Measurements from ENCODE around the gene SOD2. TPM values are rescaled to one million over a fixed set of nuclear protein-coding genes. Genes with fewer than 3 reads are reported as not detected.

The SOD2 gene
- total and polyA plus RNA-seq, 2 donors (not counting 1 experiment from before 2014, with no cell fraction given) = 66.0 to 94.7 TPM

DNA sequence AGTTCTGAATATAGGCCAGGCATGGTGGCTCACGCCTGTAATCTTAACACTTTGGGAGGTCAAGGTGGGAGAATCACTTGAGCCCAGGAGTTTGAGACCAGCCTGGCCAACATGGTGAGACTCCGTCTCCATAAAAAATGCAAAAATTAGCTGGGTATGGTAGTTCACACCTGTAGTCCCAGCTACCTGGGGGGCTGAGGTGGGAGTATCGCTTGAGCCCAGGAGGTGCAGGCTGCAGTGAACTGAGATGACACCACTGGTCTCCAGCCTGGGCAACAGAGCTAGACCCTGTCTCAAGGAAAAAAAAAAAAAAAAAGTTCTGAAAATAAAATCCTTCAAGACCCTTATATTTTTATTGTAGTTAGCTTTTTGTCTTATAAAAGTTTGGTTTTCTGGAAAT, 22.6 kb upstream of the SOD2 start:
- no peaks in the 10 kb centered on the region for H3K4me1 ChIP-seq (ENCODE audit: control insufficient read depth in 2 of 2, insufficient read depth in 2 of 2, low read length in 2 of 2)
- no peaks in the 10 kb centered on the region for H3K9me3 ChIP-seq (ENCODE audit: control extremely low read depth in 1 of 3, control insufficient read depth in 2 of 3, insufficient read depth in 1 of 3, low read length in 2 of 3)
- ATAC-seq (ENCODE audit: low read depth) = no peak
- no peak overlapping the region for H3K27ac ChIP-seq (ENCODE audit: low read length in 2 of 2)
- Mint-ChIP-seq H3K27me3 (no peaks in the 10 kb centered on the region), H3K27ac (no peak overlapping the region), H3K9me3 (ENCODE audit: insufficient read depth) (no peaks in the 10 kb centered on the region), H3K4me3 (no peak overlapping the region), H3K4me1 (no peaks in the 10 kb centered on the region)
- no peak overlapping the region for H3K4me3 ChIP-seq (ENCODE audit: control extremely low read depth in 1 of 5, extremely low read depth in 1 of 5, insufficient read depth in 1 of 5, low read depth in 2 of 5, low read length in 4 of 5)
- no peak overlapping the region for H2AFZ ChIP-seq (ENCODE audit: insufficient read depth, low read depth, low read length, poor library complexity, severe bottlenecking)
- ChIA-PET CTCF (interaction anchor here (0.6 kb wide), 1 partner anchor 118 kb away, joined by 3 read pairs; no protein-coding TSS in a partner anchor), POLR2A (no interaction called here)
- DNase-seq = no peak
- WGBS (ENCODE audit: insufficient coverage) = 100% methylated on average over 1 of the region's 3 CpGs
- H3K27me3 ChIP-seq (replicated peaks in 1 of 4; ENCODE audit: control extremely low read depth in 1 of 4, control insufficient read depth in 3 of 4, insufficient read depth in 4 of 4, low read length in 3 of 4) = no peaks in the 10 kb centered on the region
- no peak for TF ChIP-seq EZH2 (IDR thresholded peaks at IDR 0.05; ENCODE audit: borderline replicate concordance, insufficient read depth, low read depth, low read length, poor library complexity, severe bottlenecking)
- TF ChIP-seq, protein P1, sequence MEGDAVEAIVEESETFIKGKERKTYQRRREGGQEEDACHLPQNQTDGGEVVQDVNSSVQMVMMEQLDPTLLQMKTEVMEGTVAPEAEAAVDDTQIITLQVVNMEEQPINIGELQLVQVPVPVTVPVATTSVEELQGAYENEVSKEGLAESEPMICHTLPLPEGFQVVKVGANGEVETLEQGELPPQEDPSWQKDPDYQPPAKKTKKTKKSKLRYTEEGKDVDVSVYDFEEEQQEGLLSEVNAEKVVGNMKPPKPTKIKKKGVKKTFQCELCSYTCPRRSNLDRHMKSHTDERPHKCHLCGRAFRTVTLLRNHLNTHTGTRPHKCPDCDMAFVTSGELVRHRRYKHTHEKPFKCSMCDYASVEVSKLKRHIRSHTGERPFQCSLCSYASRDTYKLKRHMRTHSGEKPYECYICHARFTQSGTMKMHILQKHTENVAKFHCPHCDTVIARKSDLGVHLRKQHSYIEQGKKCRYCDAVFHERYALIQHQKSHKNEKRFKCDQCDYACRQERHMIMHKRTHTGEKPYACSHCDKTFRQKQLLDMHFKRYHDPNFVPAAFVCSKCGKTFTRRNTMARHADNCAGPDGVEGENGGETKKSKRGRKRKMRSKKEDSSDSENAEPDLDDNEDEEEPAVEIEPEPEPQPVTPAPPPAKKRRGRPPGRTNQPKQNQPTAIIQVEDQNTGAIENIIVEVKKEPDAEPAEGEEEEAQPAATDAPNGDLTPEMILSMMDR (IDR thresholded peaks at IDR 0.05) = no peak
- peaks cover 0 to 2% of the 10 kb centered on the region in 2 experiments for H3K36me3 ChIP-seq (replicated peaks in 1 of 2; ENCODE audit: control extremely low read depth in 1 of 2, control insufficient read depth in 1 of 2, extremely low read depth in 1 of 2, insufficient read depth in 2 of 2, low read length in 1 of 2)
- no peak overlapping the region for H3K4me2 ChIP-seq (replicated peaks; ENCODE audit: low read depth, low read length, poor library complexity, severe bottlenecking)
- H4K20me1 ChIP-seq (ENCODE audit: control insufficient read depth, insufficient read depth, low read length, poor library complexity, severe bottlenecking) = no peaks in the 10 kb centered on the region
- H3K79me2 ChIP-seq (ENCODE audit: control insufficient read depth, insufficient read depth, low read length) = peaks cover 55% of the 10 kb centered on the region
- H3K9ac ChIP-seq (ENCODE audit: low read length) = no peak overlapping the region
- intact Hi-C loops (cut with micrococcal nuclease) = no loop called here

DNA sequence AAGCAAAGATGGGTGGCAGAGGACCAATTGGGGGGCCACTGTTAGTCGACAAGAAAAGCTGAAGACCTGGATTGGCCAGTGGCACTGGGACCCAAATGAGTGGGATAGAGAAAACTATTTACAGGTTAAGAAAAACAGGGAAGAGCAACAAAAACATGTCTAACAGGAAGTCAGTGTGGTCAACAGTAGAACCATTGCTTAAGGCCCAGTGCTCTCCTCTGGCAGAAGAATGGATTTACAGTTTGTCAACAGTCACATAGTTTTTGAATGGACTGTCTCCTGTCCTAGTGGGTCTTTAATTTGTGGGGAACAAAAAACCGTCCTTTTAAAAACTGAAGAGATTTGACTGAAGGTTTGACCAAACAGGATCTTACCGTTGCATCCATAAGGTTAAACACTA, 22.1 kb upstream of the SOD2 start:
- Mint-ChIP-seq H3K27ac (no peak overlapping the region), H3K4me1 (no peaks in the 10 kb centered on the region), H3K27me3 (no peaks in the 10 kb centered on the region), H3K9me3 (ENCODE audit: insufficient read depth) (no peaks in the 10 kb centered on the region), H3K4me3 (no peak overlapping the region)
- no peak for TF ChIP-seq EZH2 (IDR thresholded peaks at IDR 0.05; ENCODE audit: borderline replicate concordance, insufficient read depth, low read depth, low read length, poor library complexity, severe bottlenecking)
- TF ChIP-seq, protein P1 (IDR thresholded peaks at IDR 0.05) = no peak
- no peaks in the 10 kb centered on the region for H3K27me3 ChIP-seq (replicated peaks in 1 of 4; ENCODE audit: control extremely low read depth in 1 of 4, control insufficient read depth in 3 of 4, insufficient read depth in 4 of 4, low read length in 3 of 4)
- ATAC-seq (ENCODE audit: low read depth) (no peak), DNase-seq (no peak)
- H3K79me2 ChIP-seq (ENCODE audit: control insufficient read depth, insufficient read depth, low read length) = peaks cover 53% of the 10 kb centered on the region
- H3K9me3 ChIP-seq (ENCODE audit: control extremely low read depth in 1 of 3, control insufficient read depth in 2 of 3, insufficient read depth in 1 of 3, low read length in 2 of 3) = no peaks in the 10 kb centered on the region
- H2AFZ ChIP-seq (ENCODE audit: insufficient read depth, low read depth, low read length, poor library complexity, severe bottlenecking) = no peak overlapping the region
- no peaks in the 10 kb centered on the region for H4K20me1 ChIP-seq (ENCODE audit: control insufficient read depth, insufficient read depth, low read length, poor library complexity, severe bottlenecking)
- no peak overlapping the region for H3K9ac ChIP-seq (ENCODE audit: low read length)
- intact Hi-C loops (cut with micrococcal nuclease) = no loop called here
- H3K36me3 ChIP-seq (replicated peaks in 1 of 2; ENCODE audit: control extremely low read depth in 1 of 2, control insufficient read depth in 1 of 2, extremely low read depth in 1 of 2, insufficient read depth in 2 of 2, low read length in 1 of 2) = peaks cover 0 to 2% of the 10 kb centered on the region in 2 experiments
- H3K27ac ChIP-seq (ENCODE audit: low read length in 2 of 2) = no peak overlapping the region
- 70% methylated on average over 2 of the region's 3 CpGs for WGBS (ENCODE audit: insufficient coverage)
- POLR2A ChIA-PET = no interaction called here
- H3K4me3 ChIP-seq (ENCODE audit: control extremely low read depth in 1 of 5, extremely low read depth in 1 of 5, insufficient read depth in 1 of 5, low read depth in 2 of 5, low read length in 4 of 5) = no peak overlapping the region
- H3K4me2 ChIP-seq (replicated peaks; ENCODE audit: low read depth, low read length, poor library complexity, severe bottlenecking) = no peak overlapping the region
- no peaks in the 10 kb centered on the region for H3K4me1 ChIP-seq (ENCODE audit: control insufficient read depth in 2 of 2, insufficient read depth in 2 of 2, low read length in 2 of 2)
- CTCF ChIA-PET = no interaction called here

All from B cell (primary cell).